Non-pigmented ciliary epithelial cell (primary cell): ENCODE data around the gene ZNF287.

Experiments used
- DNase-seq: peaks from one replicate; pipeline ENCODE4 v3.0.0-alpha.2; 2010; ENCODE audit warnings: low read depth

The ZNF287 gene

DNA sequence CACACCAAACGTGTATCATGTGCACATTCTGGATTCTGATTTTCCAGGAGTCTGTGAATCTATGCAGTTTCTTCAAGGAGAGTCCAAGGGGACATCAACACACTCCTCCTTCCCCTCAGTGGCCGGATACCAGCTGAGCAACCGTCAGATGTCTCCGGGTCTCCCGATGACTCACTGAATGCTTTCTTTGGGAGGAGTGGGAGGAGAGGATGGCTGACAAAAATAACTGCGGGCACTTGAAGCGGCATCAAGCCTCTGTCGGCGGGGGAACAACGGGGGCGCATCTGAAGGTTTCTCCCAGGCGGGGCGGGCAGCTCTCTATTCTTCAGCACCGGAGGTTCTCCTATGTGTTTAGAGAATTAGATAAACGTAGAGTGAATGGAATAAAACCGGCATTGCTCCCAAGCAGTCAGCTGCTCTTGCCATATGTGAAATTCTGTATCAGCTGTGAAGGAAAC is 52.4 kb downstream of the ZNF287 start:
- DNase-seq = peak; percentile 43

DNA sequence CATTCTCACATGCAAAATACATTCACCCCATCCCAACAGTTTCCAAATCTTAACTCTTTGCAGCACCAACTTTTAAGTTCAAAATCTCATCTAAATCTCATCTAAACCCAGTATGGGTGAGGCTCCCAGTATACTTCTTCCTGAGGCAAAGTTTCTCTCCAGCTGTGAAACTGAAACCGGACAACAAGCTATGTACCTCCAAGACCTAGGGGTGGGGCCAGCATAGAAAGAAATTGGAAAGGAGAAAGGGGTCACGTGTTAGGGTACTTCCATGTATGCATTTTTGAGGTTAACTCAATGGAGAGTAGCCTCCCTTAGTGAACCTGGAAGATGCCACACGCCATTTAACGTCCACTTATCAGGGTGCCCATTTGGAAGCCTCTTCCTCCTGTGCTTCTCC is 53.1 kb downstream of the ZNF287 start:
- no peak for DNase-seq

DNA sequence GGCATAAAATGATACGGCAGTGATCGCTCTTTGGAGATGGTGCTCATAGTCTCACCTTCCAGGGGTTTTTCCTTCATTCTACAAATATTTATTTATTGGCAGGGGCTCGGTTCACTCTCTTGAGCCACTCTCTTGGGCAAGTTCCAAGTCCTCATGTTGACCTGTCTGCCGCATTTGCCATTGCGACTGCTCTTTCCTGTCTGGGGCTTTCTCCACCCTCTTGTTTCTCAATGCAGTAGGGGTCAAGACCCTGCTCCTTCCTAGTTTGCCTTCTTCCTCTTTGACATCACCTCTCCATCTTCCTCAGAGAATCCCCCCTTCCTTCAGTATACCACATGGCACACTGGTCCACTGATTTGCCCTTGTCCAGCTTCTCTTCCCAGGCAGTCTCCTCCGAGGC is 55.1 kb downstream of the ZNF287 start:
- no peak for DNase-seq

DNA sequence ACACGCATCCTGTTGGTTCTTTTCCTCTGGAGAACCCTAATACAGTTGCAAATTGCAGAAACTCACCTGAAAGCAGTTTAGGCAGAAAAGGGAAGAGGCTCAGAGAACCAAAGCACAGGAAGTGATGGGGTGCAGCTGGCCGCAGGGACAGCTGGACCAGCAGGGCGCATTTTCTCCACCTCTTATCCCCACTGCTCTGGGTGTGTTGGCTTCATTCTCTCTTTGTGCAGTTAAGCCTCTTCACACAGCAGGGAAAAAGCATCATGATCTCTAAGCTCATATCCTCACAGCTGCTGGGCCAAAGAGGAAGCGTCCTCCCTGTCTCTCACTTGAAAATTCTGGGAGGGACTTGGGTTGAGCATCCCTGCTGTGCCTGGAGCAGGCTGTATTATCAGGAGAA is 57.0 kb downstream of the ZNF287 start:
- no peak for DNase-seq

DNA sequence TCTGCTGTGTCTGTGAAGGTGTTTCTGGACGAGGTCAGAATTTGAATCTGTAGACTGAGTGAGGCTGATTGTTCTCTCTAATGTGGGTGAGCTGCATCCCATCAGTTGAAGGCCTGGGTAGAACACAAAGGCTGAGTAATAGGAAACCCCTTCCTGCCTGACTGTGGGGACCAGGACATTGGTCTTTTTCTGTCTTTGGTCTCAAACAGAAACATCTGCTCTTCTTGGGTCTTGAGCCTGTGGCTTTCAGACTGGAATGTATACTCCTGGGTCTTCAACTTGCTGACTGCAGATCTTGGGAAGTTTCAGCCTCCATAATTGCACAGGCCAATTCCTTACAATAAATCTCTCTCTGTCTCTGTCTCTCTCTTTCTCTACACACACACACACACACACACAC is 57.4 kb downstream of the ZNF287 start:
- DNase-seq = no peak

DNA sequence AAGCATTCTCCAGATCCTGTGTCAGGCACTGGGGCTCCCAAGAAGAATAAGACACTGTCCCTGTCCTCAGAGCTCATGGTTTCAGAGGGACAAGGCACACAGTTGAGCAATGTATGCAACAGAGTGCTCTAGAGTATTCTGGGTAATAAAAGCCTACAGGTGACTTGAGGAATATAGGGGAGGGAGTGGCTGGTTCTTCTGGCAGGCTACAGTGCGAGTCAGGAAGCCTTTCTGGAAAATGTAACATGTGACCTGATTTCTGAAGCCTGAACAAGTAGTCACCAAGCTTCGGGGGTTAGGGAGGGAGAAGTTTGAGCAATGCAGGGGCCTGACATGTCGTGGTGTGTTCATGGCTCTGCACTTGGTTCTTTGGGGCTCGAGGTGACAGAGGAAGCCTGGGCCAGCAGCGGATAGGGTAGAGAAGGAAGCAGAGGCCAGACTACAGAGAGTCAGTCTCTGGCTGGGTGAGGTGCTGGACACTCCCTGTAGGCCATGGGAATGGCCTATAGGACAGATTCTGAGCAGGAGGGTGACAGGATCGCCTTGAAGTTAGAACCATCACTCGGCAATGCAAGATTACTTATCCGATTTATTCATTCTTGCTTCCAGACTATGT is 61.0 kb downstream of the ZNF287 start:
- no peak for DNase-seq

DNA sequence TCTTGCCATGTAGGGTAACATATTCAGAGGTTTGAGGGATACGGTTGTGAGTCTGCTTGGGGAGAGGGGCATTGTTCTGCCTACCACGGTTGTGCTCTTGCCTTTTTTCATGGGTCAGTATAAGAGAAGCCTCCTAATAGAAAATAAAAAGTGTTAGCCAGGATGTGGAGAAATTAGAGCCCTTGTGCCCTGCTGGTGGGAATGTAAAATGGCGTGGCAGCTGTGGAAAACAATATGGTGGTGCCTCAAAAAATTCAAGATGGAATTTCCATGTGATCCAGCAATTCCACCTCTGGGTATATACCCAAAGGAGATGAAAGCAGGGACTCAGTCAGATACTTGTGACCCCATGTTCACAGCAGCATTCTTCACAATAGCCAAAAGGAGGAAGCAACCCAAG is 62.8 kb downstream of the ZNF287 start:
- DNase-seq = no peak

DNA sequence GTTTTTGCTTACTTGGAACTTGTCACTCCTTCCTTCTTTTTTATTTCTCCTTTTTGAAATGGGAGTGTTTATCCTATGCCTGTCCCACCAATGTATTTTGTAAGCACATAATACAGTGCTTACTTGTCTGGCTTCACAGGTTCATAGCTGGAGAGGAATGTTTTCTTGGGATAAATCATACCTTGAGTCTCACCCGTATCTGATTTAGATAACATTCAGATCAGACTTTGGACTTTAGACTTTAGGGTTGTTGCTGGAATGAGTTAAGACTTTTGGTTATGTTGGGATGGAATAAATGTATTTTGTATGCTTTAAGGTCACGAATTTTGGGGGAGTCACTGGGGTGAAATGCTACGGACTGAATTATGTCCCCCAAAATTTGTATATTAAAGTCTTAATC is 64.0 kb downstream of the ZNF287 start:
- no peak for DNase-seq
